Mesodermal cell (in vitro differentiated cells): ENCODE results near the gene SCN9A.
"Not testable (repeated sequence)": the region's sequence is repeated elsewhere in the genome, so short reads cannot be mapped to it uniquely, and the experiment has no call there.

Experiments used
- H3K27ac ChIP-seq: 2 replicates; pipeline ENCODE4 v1.7.0; 2013; ENCODE audit warnings: mild to moderate bottlenecking, low read depth, low read length, moderate library complexity; ENCODE audit not compliant: severe bottlenecking
- H3K36me3 ChIP-seq: 2 replicates; pipeline ENCODE4 v1.7.1; 2013; ENCODE audit warnings: mild to moderate bottlenecking, low read length, moderate library complexity; ENCODE audit not compliant: control insufficient read depth, insufficient read depth
- H3K4me1 ChIP-seq: one replicate; pipeline ENCODE4 v1.7.1; 2013; ENCODE audit warnings: mild to moderate bottlenecking, low read length; ENCODE audit not compliant: insufficient read depth, control insufficient read depth, poor library complexity, severe bottlenecking
- H3K4me3 ChIP-seq: 2 replicates; pipeline ENCODE4 v1.7.0; 2013; ENCODE audit warnings: low read length, control low read depth, mild to moderate bottlenecking; ENCODE audit not compliant: insufficient read depth, poor library complexity, severe bottlenecking; ENCODE audit errors: extremely low read depth
- H3K9me3 ChIP-seq: 2 replicates; pipeline ENCODE4 v1.7.1; 2013; ENCODE audit warnings: mild to moderate bottlenecking, low read length, moderate library complexity; ENCODE audit not compliant: control insufficient read depth
- WGBS, 2 experiments: methylation state at CpG; one replicate each; pipeline ENCODE4 v1.1.5; 2013; ENCODE audit warnings: missing lambda C conversion rate in 2 of 2; ENCODE audit not compliant: insufficient coverage in 2 of 2; 5-methylcytosine and 5-hydroxymethylcytosine counted together

The SCN9A gene

DNA sequence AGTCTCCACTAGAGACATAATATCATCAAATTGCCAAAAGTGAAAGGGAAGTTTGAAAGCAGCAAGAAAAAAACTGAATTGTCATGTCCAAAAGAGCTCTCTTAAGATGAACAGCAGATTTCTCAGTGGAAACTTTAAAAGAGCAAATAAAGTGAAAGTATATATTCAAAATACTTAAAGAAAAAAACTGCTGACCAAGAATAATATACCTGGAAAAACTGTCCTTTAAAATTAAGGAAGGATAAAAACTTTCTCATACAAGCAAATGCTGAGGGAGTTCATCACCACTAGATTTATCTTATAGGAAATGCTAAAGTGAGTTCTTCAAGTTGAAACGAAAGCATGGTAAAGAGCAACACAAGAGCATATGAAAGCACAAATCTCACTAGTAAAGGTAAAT is 164.7 kb downstream of the SCN9A start:
- WGBS, 2 experiments = no CpG with 5 or more reads among the region's 1 CpG
- Histone ChIP-seq H3K4me3 (no peak overlapping the region), H3K27ac (no peak overlapping the region), H3K36me3 (no peaks in the 10 kb centered on the region), H3K4me1 (no peaks in the 10 kb centered on the region), H3K9me3 (no peaks in the 10 kb centered on the region)

DNA sequence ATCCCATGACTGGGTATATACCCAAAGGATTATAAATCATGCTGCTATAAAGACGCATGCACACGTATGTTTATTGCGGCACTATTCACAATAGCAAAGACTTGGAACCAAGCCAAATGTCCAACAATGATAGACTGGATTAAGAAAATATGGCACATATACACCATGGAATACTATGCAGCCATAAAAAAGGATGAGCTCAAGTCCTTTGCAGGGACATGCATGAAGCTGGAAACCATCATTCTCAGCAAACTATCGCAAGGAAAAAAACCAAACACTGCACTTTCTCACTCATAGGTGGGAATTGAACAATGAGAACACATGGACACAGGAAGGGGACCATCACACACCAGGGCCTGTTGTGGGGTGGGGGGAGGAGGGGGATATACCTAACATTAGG is 165.8 kb downstream of the SCN9A start:
- H3K4me1 ChIP-seq, H3K4me3 ChIP-seq, H3K36me3 ChIP-seq, H3K27ac ChIP-seq, H3K9me3 ChIP-seq: not testable (repeated sequence)
- WGBS, 2 experiments = no CpG with 5 or more reads among the region's 4 CpGs

DNA sequence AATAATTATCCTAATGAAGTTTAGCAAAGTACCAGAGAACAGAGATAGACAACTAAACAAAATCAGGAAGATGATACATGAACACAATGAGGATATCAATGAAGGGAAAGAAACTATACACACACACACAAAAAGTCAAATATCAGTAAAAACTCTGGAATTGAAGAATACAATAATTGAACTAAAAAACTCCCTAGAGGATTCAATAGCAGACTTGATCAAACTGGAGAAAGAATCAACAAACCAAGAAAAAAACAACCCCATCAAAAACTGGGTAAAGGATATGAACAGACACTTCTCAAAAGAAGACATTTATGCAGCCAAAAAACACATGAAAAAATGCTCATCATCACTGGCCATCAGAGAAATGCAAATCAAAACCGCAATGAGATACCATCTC is 166.4 kb downstream of the SCN9A start:
- WGBS, 2 experiments = no CpG with 5 or more reads among the region's 1 CpG
- H3K27ac ChIP-seq, H3K36me3 ChIP-seq, H3K4me3 ChIP-seq, H3K4me1 ChIP-seq, H3K9me3 ChIP-seq: not testable (repeated sequence)

DNA sequence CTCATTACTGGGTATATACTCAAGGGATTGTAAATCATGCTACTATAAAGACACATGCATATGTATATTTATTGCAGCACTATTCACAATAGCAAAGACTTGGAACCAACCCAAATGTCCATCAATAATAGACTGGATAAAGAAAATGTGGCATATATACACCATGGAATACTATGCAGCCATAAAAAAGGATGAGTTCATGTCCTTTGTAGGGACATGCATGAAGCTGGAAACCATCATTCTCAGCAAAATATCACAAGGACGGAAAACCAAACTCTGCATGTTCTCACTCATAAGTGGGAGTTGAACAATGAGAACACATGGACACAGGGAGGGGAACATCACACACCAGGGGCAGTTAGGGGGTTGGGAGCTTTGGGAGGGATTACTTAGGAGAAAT is 169.6 kb downstream of the SCN9A start:
- not testable (repeated sequence) for H3K36me3 ChIP-seq, H3K9me3 ChIP-seq, H3K4me1 ChIP-seq, H3K27ac ChIP-seq, H3K4me3 ChIP-seq
- no CpG with 5 or more reads among the region's 1 CpG for WGBS, 2 experiments

DNA sequence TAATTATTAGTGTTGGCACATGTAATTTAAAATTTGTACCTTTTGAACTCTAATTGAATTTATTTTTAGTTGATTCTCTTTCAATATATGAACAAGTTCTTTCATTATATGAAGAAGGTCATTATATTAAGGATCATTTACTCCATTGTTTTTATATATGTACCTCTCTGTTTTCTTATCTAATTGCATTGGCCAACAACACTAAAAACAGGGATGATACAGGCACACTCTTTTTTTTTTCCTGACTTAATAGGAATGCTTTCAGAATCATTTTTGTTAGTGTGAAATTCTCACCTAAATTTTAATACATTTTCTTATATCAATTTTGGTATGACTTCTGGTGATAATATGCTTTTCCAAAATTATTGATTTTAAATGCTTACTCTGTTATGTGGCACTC is 173.0 kb downstream of the SCN9A start:
- Histone ChIP-seq H3K4me1 (no peaks in the 10 kb centered on the region), H3K9me3 (no peaks in the 10 kb centered on the region), H3K4me3 (no peak overlapping the region), H3K27ac (no peak overlapping the region), H3K36me3 (no peaks in the 10 kb centered on the region)

DNA sequence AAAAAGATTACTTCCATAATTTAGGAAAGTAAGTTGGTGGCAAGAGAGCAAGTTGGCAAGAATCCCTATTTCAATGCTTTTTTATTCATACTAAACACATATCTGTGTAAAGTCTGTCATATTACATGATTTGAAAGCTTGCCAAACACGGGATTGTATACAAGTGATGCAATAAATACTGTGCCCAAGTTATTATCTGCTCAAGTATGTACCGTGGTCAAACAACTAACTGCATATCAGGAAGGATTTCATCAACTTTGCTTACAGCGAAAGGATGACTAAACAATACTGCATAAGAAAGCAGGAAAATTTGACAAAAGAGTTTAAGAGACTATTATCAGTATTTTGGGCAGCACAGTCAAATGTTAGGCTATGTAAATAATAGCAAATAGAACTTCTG is 178.3 kb downstream of the SCN9A start:
- Histone ChIP-seq H3K27ac (no peak overlapping the region), H3K4me3 (no peak overlapping the region), H3K4me1 (no peaks in the 10 kb centered on the region), H3K9me3 (no peaks in the 10 kb centered on the region), H3K36me3 (no peaks in the 10 kb centered on the region)
- 82 to 100% methylated on average over 1 to 2 of the region's 3 CpGs for WGBS, 2 experiments

DNA sequence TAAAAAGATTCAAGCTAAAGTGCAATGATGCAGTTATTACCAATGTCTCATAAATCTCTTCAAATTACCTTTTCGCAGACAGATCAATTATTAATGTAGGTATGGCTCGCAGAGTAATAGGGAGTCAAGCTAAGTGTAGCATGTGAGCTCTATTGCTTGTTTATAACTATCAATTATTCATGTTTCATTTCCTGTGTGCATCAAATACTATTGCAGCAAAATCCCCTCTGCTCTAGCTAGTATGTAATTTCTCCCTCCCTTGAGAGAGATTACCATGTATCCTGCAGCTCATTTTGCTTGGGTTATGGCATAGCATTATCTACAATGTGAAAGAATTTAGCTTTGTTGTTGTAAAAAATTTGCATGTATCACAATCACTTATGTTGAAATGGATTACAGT is 182.3 kb downstream of the SCN9A start:
- no peaks in the 10 kb centered on the region for H3K36me3 ChIP-seq
- no peak overlapping the region for H3K4me3 ChIP-seq
- no peaks in the 10 kb centered on the region for H3K4me1 ChIP-seq
- no peaks in the 10 kb centered on the region for H3K9me3 ChIP-seq
- WGBS, 2 experiments = no CpG with 5 or more reads among the region's 2 CpGs
- no peak overlapping the region for H3K27ac ChIP-seq

DNA sequence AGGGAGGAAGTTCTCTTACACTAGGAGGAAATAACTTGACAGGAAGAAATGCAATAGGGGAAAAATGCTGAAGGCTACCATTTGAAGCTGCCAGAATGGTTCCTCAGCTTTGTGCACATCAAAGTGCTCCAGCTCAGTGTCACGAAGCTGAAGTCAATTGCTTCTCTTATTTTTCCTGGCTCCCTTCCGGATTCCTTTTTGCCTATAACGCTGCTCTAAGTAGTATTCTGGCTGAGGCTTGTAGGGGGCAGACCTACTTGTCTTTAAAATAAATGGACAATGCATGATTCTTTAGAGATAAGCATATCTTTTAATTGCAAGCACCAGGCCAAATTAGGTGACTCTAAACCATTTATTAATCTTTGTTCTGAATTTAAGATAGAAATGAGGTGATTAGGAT is 187.7 kb downstream of the SCN9A start:
- H3K36me3 ChIP-seq = no peaks in the 10 kb centered on the region
- peak overlapping the region; percentile 42 for H3K27ac ChIP-seq
- no peaks in the 10 kb centered on the region for H3K4me1 ChIP-seq
- 30% methylated on average over 1 of the region's 3 CpGs; no CpG with 5 or more reads in 1 of the 2 experiments for WGBS, 2 experiments
- H3K9me3 ChIP-seq = no peaks in the 10 kb centered on the region
- H3K4me3 ChIP-seq = no peak overlapping the region

DNA sequence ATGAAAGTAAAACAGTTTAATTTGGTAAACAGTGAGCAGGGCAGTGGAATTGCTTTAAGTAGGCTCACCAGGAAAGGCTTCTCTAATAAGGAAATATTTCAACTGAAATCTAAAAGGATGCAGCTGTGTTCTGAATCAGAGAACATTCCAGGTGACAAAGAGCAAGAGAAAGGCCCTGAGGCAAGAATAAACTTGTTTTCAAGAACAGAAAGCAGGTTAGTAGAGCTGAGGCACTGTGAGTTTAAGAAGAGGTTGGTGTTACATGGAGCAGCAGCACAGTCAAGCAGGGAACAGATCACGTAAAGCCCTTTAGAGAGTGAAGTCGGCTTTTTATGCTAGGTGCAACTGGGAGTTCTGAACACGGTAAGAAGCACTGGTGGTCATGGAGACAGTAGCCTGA is 191.0 kb downstream of the SCN9A start:
- no peak overlapping the region for H3K27ac ChIP-seq
- no peak overlapping the region for H3K4me3 ChIP-seq
- H3K9me3 ChIP-seq = no peaks in the 10 kb centered on the region
- no peaks in the 10 kb centered on the region for H3K36me3 ChIP-seq
- no peaks in the 10 kb centered on the region for H3K4me1 ChIP-seq
- WGBS, 2 experiments = 82 to 88% methylated on average over 2 of the region's 3 CpGs

DNA sequence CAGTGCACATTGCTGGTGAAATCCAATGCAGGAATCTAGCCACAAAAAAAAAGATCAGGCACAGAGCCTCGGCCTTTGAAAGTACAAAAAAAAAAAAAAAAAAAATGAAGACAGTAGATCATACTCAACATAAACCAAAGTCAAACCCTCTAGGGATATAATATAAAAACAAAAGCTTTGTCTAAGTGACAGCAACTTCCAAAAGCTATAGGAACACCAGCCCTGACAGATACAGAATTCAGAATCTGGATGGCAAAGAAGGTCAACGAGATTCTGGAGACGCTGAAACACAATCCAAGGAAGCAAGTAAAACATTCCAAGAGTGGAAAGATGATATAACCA is 194.0 kb downstream of the SCN9A start:
- no peaks in the 10 kb centered on the region for H3K4me1 ChIP-seq
- H3K27ac ChIP-seq = no peak overlapping the region
- no peaks in the 10 kb centered on the region for H3K9me3 ChIP-seq
- 70% methylated on average over 2 of the region's 3 CpGs; no CpG with 5 or more reads in 1 of the 2 experiments for WGBS, 2 experiments
- H3K4me3 ChIP-seq = no peak overlapping the region
- no peaks in the 10 kb centered on the region for H3K36me3 ChIP-seq

DNA sequence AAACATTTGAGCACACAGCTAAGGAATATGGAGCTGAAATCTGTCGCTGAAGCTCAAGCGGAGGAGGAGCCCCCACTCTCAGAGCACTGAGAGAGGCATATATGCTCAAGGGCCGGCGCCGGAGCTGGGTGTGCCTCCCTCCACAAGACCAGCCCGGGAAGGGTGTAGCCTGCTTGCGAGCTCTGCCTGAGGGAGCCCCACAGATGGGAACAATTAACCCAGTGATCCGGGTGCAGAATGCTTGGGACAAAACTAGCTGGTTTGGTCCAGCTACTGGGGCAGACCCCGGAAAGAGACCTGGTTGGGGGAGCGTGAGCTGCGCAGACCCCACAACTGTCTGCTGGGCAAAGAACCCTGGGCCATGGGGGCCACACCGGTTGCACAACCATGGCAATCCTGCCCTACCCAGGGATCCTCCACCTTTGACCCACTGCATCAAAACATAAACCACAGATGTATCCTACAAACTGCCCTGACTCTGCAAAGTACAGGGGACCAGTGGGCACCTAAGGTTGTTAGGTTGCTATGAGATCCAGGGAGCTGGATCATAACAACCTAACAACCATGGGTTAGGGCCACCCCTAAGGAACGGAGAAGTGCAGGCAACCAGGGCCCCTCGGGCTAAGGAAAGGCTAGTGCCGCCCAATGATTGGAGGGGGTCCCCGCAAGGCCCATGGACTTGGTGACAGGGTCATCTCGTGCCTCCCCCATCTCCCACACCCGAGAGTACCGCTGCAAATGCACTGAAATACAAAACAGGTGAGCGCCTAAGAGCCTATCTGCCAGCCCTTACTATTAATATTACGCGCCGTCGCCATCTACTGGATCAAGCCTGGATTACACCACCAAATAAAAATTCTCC is 194.6 kb downstream of the SCN9A start:
- H3K4me3 ChIP-seq = no peak overlapping the region
- no peaks in the 10 kb centered on the region for H3K4me1 ChIP-seq
- H3K27ac ChIP-seq = no peak overlapping the region
- WGBS, 2 experiments = 63 to 72% methylated on average over 15 to 17 of the region's 24 CpGs
- H3K9me3 ChIP-seq = no peaks in the 10 kb centered on the region
- no peaks in the 10 kb centered on the region for H3K36me3 ChIP-seq
